Stimulated activated CD4-positive, alpha-beta T cell treated with anti-CD3 and anti-CD28 coated beads, Interleukin-12 subunit alpha, Interleukin-12 subunit beta, amount 100 ng/mL, for 48 hours (primary cell): ENCODE data around the gene VEZF1.

Source experiments
- DNase-seq, 3 donors: peaks; one replicate each; pipeline ENCODE4 v3.0.0-alpha.2; 2020; ENCODE audit warnings: low read depth in 2 of 3, low spot score in 1 of 3

VEZF1 gene

DNA sequence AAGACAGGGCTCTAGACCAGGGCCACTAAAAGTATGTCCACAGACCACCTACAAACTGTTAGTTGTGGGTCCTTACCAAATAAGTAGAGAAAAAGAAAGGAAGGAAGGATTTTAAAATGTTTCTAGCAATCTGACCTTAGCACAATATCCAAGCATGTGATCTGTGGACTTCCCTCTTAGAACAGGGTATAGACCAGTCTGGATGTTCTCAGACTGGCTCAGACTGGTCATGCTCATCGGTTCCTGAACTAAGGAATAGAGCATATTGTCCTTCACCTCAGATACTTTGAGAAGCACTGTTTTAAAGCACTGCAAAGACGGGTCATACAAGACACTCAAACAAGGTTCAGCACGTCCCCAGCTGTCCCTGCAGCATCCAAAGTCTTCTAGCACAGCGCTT lies 58.7 kb downstream of the VEZF1 start:
- DNase-seq = no peak

DNA sequence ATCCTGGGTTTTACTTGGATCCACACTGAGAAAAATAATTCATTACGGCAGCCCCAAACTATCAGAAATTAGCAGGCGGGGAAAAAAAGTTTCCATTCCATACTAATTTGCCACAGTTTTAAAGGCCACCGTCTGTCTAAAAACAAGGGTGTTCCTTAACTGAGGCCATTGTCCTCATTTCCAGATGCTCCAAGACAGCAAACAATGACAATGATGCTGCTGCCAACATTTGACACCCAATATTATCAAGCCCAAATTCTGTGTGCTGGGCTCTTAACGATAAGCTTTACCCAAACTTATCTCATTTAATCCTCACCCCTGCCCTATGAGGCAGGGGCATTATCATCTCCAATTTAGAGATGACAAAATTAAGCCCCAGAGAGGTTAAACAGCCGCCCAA lies 59.1 kb downstream of the VEZF1 start:
- no peak for DNase-seq

DNA sequence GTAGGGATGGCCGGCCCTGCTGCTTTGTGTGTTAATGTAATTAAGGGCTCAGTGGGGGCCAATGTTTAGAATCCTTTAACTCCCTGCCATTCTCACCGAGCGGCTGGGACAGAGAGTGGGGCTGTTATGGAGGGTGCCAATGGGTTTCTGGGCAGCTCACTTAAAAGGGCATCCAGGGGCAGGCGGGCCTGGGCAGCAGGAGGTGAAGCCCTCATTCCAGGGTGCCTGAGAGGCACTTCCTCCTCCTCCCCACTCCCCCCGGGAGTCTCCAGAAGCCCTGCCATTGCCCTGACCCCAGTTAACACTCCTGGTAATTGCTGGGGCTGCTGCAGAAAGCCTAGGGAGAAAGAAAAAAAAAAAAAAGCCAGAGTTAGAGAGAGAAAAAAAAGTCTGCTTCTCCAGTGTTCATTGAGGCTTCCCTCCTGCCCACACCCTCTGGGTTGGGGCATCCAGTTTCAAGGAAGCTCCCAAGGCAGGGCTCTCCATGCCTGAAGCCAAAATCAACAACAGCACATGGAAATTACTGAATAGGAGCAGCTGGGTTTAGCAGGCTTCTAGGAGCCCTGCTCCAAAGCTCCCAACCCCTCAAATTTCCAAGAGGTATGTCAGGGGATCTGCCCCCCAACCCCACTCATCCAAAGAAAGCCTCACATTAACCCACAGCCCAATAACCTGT lies 60.9 kb downstream of the VEZF1 start:
- DNase-seq = no peak

DNA sequence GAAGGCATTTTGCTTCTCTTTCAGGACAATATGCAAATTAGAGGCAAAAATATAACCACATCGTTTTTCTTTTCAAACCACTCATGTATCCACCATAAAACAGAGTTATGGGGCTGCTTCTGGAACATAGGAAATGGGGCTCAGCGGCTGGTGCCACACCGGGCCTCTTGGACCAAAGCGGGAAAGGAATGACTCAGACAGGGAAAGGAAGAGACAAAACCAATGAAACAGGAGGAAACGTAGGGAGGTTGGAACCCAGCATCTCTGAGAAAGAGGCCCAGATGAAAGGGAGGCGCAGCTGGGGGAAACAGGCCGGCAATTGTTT lies 61.4 kb downstream of the VEZF1 start:
- DNase-seq = no peak

DNA sequence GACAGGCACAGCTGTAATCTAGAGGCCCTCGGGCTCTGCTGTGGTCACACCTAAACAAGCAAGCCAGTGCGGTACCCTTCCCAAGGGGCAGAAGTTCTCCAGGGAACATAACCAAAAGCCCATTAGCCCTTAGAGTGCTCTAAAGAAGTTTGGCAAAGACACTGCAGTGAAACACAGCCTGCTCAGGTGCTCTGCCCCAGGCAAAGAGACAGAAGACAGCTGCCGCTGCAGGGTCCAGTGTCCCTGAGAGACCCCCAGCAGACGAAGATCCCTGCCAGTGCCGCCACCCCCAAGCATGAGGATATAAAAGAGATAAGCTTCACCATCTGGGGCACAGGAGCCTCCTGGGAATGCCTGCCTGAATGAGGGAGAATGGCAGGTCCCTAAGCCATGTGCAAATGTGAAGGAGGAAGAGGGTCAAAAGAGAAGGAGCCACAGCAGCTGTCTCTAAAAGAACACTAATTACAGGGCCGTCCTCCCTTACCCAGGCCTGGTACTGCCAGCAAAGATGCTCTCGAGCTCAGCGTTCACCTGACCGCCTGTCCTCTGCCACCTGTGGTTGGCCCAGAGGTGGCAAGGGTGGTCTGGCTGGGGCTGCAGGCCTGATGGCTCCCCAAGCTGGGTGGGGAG lies 62.6 kb downstream of the VEZF1 start:
- DNase-seq = no peak

DNA sequence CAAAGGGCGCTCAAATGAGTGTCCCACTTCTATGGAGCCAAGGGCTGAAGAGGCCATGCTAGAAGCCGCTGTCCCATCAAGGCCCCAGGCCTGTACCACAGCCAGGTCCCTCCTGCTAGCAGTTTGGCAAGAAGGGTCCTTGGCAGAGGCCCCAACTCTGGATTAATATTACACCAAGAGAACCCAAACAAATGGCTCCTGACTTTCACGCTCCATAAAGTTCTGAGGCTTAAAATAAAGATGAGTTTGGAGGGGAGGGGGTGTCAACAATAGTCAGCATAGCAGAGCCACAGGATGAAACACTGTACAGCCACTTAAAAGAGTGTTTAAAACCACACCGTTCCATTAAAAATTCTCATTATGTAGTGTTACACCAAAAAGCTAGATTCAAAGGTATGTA lies 63.4 kb downstream of the VEZF1 start:
- DNase-seq = no peak
